GM12892 (cell line): ENCODE results near the gene GNPTG.
A peak's percentile ranks its signal among the peaks of the same experiment; 100 is the strongest.

Experiments used
- DNase-seq: peaks from one replicate; pipeline ENCODE4 v3.0.0; 2011; ENCODE audit not compliant: insufficient read length
- FAIRE-seq: peaks from 2 replicates; lab custom pipeline; 2011; peaks lifted over from hg19 to GRCh38; lab: Jason Lieb, UNC
- POLR2A ChIP-seq: IDR thresholded peaks from 2 replicates; pipeline ENCODE4 v1.6.1; 2011; ENCODE audit warnings: low read depth, low read length, control low read depth
- POLR2AphosphoS5 ChIP-seq: IDR thresholded peaks from 2 replicates; pipeline ENCODE4 v1.6.1; 2011; ENCODE audit warnings: low read depth, low read length, control low read depth
- TAF1 ChIP-seq: IDR thresholded peaks from 2 replicates; pipeline ENCODE4 v1.6.1; 2011; ENCODE audit warnings: low read depth, mild to moderate bottlenecking, control low read depth, low read length, borderline replicate concordance

Gene GNPTG

GRCh38 chr16:1337486-1337885 is 14.2 kb upstream of the GNPTG start:
- FAIRE-seq (no peak), DNase-seq (no peak)
- no peak for TF ChIP-seq TAF1
- no peak for TF ChIP-seq POLR2A
- TF ChIP-seq POLR2AphosphoS5 = no peak

- no peak for FAIRE-seq
- DNase-seq = no peak
- TF ChIP-seq TAF1 (no peak), POLR2AphosphoS5 (no peak), POLR2A (no peak)
Measured at GRCh38 chr16:1338119-1338730, 13.5 kb upstream of the GNPTG start.

GRCh38 chr16:1338855-1339675 is 12.7 kb upstream of the GNPTG start:
- FAIRE-seq (no peak), DNase-seq (no peak)
- TF ChIP-seq TAF1 = no peak
- no peak for TF ChIP-seq POLR2A
- TF ChIP-seq POLR2AphosphoS5 = no peak

DNA sequence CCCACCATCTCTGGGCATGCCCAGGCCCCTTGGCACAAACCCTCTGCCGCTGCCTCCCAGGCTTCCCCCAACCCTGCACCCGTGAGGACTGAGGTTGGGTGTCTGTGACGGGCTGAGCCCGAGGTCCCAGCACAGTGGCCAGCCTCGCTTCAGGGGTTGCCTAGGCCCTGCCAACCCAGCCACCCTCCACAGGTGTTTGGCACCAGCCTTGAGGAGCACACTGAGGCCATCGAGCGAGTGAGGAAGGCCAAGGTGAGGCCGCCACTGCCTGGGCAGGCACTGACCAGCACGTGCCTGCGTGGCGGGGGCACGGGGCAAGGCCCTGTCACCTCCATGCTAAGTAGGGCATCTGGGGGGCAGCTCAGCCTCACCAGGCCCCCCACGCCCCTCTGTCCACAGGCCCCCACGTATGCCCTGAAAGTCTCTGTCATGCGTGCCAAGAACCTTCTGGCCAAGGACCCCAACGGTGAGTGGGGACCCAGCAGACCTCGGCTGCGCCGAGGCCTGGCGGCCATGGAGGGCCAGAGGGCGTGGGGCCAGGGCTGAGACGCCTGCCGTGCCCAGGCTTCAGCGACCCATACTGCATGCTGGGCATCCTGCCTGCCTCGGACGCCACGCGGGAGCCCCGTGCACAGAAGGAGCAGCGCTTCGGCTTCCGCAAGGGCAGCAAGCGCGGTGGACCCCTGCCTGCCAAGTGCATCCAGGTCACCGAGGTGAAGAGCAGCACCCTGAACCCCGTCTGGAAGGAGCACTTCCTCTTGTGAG is 10.8 kb upstream of the GNPTG start:
- DNase-seq (no peak), FAIRE-seq (no peak)
- no peak for TF ChIP-seq POLR2AphosphoS5
- TF ChIP-seq TAF1 = no peak
- no peak for TF ChIP-seq POLR2A

DNA sequence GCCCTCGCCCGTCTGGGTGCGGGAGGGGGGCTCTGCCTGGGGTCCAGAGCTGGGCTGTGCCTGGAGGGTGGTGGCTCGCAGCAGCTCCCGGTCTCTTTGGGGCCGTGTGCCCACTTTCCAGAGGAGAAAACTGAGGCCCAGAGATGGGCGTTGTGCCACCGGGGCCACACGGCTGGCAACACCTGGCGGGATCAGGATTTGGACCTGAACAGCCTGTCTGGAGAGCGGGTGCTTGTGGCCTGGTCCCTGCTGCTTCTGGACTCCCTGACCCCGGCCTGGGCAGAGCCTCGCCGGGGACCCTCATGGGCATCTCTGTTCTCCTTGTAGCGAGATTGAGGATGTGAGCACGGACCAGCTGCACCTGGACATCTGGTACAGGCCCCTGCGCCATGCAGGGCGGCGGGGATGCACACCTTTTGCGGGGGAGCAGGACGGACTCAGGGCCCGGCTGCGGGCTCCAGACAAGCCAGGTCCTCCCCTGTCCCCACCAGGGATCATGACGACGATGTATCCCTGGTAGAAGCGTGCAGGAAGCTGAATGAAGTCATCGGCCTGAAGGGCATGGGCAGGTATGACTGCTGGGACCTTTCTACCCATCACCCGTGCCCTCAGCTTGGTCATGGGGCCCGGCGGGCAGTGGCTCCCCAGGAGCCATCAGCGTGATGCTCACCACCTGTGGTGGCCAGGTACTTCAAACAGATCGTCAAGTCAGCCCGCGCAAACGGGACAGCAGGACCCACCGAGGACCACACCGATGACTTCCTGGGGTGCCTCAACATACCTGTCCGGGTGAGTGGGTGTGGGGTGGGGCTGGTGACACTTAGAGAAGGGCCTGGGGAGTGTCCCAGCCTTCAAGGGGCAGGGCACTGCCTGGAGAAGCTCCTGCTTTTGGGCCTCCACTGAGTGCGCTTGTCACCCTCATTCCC is 10.0 kb upstream of the GNPTG start:
- FAIRE-seq (no peak), DNase-seq (no peak)
- TF ChIP-seq POLR2AphosphoS5 (no peak), POLR2A (no peak), TAF1 (no peak)

GRCh38 chr16:1342526-1343427 is 9.0 kb upstream of the GNPTG start:
- peak; percentile 99 for FAIRE-seq
- TF ChIP-seq TAF1 = no peak
- no peak for TF ChIP-seq POLR2A
- no peak for TF ChIP-seq POLR2AphosphoS5
- peak; percentile 99 for DNase-seq

- FAIRE-seq = peak; percentile 36
- no peak for DNase-seq
- TF ChIP-seq TAF1 (no peak), POLR2A (no peak), POLR2AphosphoS5 (no peak)
Measured at GRCh38 chr16:1343428-1344242, 8.1 kb upstream of the GNPTG start.

DNA sequence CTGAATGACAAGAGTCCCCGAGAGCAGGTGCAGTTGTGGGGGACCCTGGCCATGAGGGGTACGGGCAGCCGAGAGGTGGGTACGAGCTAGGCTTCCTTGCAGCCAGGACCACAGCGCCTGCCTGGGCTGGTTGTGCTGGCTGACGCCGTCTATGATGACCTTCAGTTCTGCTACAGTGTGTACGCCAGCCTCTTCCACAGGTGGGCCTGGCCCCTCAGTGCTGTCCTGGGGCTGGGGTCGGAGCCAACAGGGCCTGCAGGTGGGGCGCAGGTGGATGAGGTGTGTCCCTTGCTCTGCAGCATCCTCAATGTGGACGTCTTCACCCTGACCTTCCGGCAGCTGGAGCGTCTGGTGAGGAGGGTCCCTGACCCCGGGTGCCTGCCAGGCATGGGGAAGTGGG is 7.2 kb upstream of the GNPTG start:
- FAIRE-seq (no peak), DNase-seq (no peak)
- no peak for TF ChIP-seq POLR2A
- no peak for TF ChIP-seq POLR2AphosphoS5
- TF ChIP-seq TAF1 = no peak

DNA sequence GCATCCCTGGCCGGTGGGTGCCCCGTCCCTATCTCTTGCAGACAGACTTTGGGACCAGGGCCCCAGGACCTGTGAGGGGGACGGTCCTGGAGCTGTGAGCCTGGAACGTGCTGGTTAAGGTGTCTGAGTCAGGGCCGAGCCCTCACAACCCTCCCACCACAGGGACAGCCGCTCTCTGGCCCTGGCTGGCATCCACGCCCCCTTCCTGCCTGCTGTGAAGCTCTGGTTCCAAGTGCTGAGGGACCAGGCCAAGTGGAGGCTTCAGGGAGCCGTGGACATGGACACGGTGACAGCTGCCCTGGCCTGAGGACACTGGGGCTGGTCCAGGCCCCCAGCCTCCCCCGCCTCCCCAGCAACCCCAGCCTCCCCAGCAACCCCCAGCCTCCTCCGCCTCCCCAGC is 6.6 kb upstream of the GNPTG start:
- TF ChIP-seq TAF1 (no peak), POLR2AphosphoS5 (no peak), POLR2A (no peak)
- DNase-seq (no peak), FAIRE-seq (no peak)
